GM23338 (cell line): ENCODE measurements around the gene NXN. TPM values are rescaled to one million over a fixed set of nuclear protein-coding genes. Genes with fewer than 3 reads are reported as not detected.

Source experiments
- ATAC-seq: fragments of 200-7000 bp; cut with Tn5 transposase; 3 replicates; pipeline ENCODE4 v1.9.1; 2020
- DNase-seq: peaks from one replicate; pipeline ENCODE4 v3.0.0-alpha.2; 2015; ENCODE audit warnings: low spot score
- H2AFZ ChIP-seq: fragments of 200-600 bp; sonication (generic); 2 replicates; pipeline ENCODE4 v1.8.0; 2016; ENCODE audit warnings: antibody characterized with exemption, mild to moderate bottlenecking, moderate library complexity
- H3F3A ChIP-seq: fragments of 200-600 bp; sonication (generic); replicated peaks from 2 replicates; pipeline ENCODE4 v1.8.0; 2017; ENCODE audit warnings: antibody characterized with exemption, mixed run types, low read depth
- H3K27ac ChIP-seq: fragments of 200-600 bp; sonication (generic); 2 replicates; pipeline ENCODE4 v1.6.1; 2016; ENCODE audit warnings: low read depth
- H3K27me3 ChIP-seq: fragments of 200-600 bp; sonication (generic); 2 replicates; pipeline ENCODE4 v1.8.0; 2016; ENCODE audit warnings: mild to moderate bottlenecking, mixed run types, moderate library complexity; ENCODE audit not compliant: insufficient read depth
- H3K36me3 ChIP-seq: fragments of 200-600 bp; sonication (generic); 2 replicates; pipeline ENCODE4 v1.8.0; 2016; ENCODE audit warnings: mild to moderate bottlenecking; ENCODE audit not compliant: insufficient read depth
- H3K4me1 ChIP-seq: fragments of 200-600 bp; sonication (generic); 2 replicates; pipeline ENCODE4 v1.8.0; 2016; ENCODE audit warnings: mild to moderate bottlenecking, moderate library complexity; ENCODE audit not compliant: insufficient read depth
- H3K4me2 ChIP-seq: fragments of 200-600 bp; sonication (generic); 2 replicates; pipeline ENCODE4 v1.7.1; 2017; ENCODE audit warnings: mixed run types
- H3K4me3 ChIP-seq: fragments of 200-600 bp; sonication (generic); 2 replicates; pipeline ENCODE4 v1.6.1; 2016; ENCODE audit warnings: mixed run types
- H3K79me2 ChIP-seq: fragments of 200-600 bp; sonication (generic); replicated peaks from 2 replicates; pipeline ENCODE4 v1.8.0; 2017; ENCODE audit warnings: mild to moderate bottlenecking; ENCODE audit not compliant: insufficient read depth
- H3K9me2 ChIP-seq: fragments of 200-600 bp; sonication (generic); 2 replicates; pipeline ENCODE4 v1.8.0; 2017; ENCODE audit not compliant: insufficient read depth
- H4K20me1 ChIP-seq: fragments of 200-600 bp; sonication (generic); replicated peaks from 2 replicates; pipeline ENCODE4 v1.8.0; 2017; ENCODE audit warnings: mild to moderate bottlenecking; ENCODE audit not compliant: insufficient read depth
- H3K27ac Mint-ChIP-seq: 2 replicates; pipeline ENCODE4 v1.8.0; 2020; ENCODE audit warnings: inconsistent platforms, mild to moderate bottlenecking, moderate library complexity, mixed read lengths
- H3K27me3 Mint-ChIP-seq: 3 replicates; pipeline ENCODE4 v1.8.0; 2022; ENCODE audit warnings: low read depth, mild to moderate bottlenecking, moderate library complexity, mixed read lengths, inconsistent platforms; ENCODE audit not compliant: insufficient read depth, poor library complexity
- H3K36me3 Mint-ChIP-seq: 3 replicates; pipeline ENCODE4 v1.8.0; 2021; ENCODE audit warnings: low read depth, mild to moderate bottlenecking, inconsistent platforms, moderate library complexity, mixed read lengths
- H3K4me1 Mint-ChIP-seq: 3 replicates; pipeline ENCODE4 v1.8.0; 2020; ENCODE audit warnings: mild to moderate bottlenecking, inconsistent platforms, mixed read lengths
- H3K4me3 Mint-ChIP-seq: 3 replicates; pipeline ENCODE4 v1.8.0; 2021; ENCODE audit warnings: moderate library complexity, mild to moderate bottlenecking, inconsistent platforms, mixed read lengths
- H3K9me3 Mint-ChIP-seq: 3 replicates; pipeline ENCODE4 v1.8.0; 2020; ENCODE audit warnings: moderate library complexity, mild to moderate bottlenecking, inconsistent platforms, mixed read lengths
- CREB1 ChIP-seq: fragments of 250-450 bp; sonication (Bioruptor Pico); IDR thresholded peaks from 2 replicates; pipeline ENCODE4 v1.5.0; 2020; ENCODE audit warnings: low read depth, mild to moderate bottlenecking, moderate library complexity
- EZH2phosphoT487 ChIP-seq: fragments of 200-600 bp; sonication (generic); IDR thresholded peaks from one replicate; pipeline ENCODE4 v1.8.1; 2018; ENCODE audit warnings: antibody characterized with exemption; ENCODE audit not compliant: unreplicated experiment
- POLR2AphosphoS5 ChIP-seq: IDR thresholded peaks from 2 replicates; pipeline ENCODE4 v1.6.1; 2016; ENCODE audit warnings: antibody characterized with exemption, low read depth
- polyA plus RNA-seq: library from polyadenylated mRNA; unstranded; fragments of >200 nt; fragmentation: Nextera tagmentation; extraction: Ambion mirVana; gene quantifications from 2 replicates; pipeline ENCODE4 v1.2.1, GENCODE V29; 2016
- total RNA-seq: library from RNA; depleted of rRNA; stranded (reverse); fragments of >200 nt; shearing (Covaris generic); gene quantifications from 2 replicates; pipeline ENCODE4 v1.2.3, GENCODE V29; 2014
- TF ChIP-seq, protein P1 (sequence below): fragments of 250-450 bp; sonication (Bioruptor Pico); IDR thresholded peaks from 2 replicates; pipeline ENCODE4 v1.5.0; 2020; ENCODE audit warnings: mild to moderate bottlenecking, moderate library complexity

NXN gene
- total and polyA plus RNA-seq, 2 experiments from 2014 or later: 31.8 to 105 TPM

DNA sequence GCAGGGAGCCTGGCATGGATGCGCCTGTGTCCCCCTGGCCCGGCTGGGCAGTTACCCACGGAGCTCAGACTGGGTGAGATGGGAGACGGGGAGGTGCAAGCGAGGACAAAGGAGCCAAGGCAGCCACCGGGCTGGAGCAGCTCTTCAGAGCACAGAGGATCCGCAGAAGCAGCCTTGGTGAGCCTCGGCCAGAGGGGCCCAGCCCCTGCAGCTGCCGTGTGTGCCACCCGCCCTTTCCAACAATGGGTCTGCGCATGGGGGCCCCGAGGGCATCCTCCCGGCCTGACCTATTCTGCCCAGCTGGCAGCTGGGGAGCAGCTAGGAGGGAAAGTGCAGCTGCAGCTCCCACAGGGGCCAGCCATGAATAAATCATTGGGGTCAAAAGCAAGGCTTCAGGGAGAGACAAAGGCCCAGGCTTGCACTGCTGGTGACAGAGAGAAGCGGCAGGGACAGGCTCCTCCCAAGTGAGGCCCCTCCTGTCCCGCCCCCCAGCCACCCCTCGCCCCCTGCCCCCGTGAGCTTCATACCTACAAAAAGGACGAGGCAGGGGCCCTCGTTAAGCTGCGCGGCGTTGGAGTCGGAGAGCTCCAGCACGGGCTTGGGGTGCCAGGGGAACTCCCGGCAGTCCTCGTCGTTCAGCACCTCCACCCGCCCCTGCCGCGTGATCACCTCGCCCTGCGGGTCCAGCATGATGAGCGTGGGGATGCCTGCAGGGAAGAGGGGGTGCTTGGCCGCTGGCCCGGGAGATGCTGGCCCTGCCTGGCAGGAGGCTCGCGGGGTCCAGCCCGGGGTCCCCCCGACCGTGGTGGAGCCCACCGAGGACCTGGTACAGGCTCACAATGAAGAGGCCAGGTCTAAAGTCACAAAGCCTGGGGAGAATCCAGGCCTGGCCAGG, 174.8 kb downstream of the NXN start:
- H2AFZ ChIP-seq: no peak overlapping the region
- H4K20me1 ChIP-seq: peaks cover 8% of the 10 kb centered on the region; the same call in 1 of the 2 replicates
- no peaks in the 10 kb centered on the region for H3K27me3 ChIP-seq
- H3K4me3 ChIP-seq: no peak overlapping the region
- H3K9me3 Mint-ChIP-seq: no peaks in the 10 kb centered on the region; the same call in 2 of the 3 replicates
- no peaks in the 10 kb centered on the region for H3F3A ChIP-seq
- H3K4me2 ChIP-seq: no peak overlapping the region
- ATAC-seq (peak; percentile 27), DNase-seq (peak; percentile 30)
- H3K36me3 ChIP-seq: no peaks in the 10 kb centered on the region; the same call in 1 of the 2 replicates
- H3K4me3 Mint-ChIP-seq: no peak overlapping the region
- peaks cover 24% of the 10 kb centered on the region for H3K27me3 Mint-ChIP-seq
- H3K27ac Mint-ChIP-seq: peak overlapping the region; percentile 59; the same call in 1 of the 2 replicates
- peaks cover 24% of the 10 kb centered on the region for H3K36me3 Mint-ChIP-seq
- H3K9me2 ChIP-seq: no peaks in the 10 kb centered on the region
- peak overlapping the region; percentile 55; the same call in 1 of the 2 replicates for H3K27ac ChIP-seq
- TF ChIP-seq POLR2AphosphoS5 (no peak), EZH2phosphoT487 (no peak), CREB1 (CRISPR knock-in tag) (no peak)
- TF ChIP-seq, protein P1, sequence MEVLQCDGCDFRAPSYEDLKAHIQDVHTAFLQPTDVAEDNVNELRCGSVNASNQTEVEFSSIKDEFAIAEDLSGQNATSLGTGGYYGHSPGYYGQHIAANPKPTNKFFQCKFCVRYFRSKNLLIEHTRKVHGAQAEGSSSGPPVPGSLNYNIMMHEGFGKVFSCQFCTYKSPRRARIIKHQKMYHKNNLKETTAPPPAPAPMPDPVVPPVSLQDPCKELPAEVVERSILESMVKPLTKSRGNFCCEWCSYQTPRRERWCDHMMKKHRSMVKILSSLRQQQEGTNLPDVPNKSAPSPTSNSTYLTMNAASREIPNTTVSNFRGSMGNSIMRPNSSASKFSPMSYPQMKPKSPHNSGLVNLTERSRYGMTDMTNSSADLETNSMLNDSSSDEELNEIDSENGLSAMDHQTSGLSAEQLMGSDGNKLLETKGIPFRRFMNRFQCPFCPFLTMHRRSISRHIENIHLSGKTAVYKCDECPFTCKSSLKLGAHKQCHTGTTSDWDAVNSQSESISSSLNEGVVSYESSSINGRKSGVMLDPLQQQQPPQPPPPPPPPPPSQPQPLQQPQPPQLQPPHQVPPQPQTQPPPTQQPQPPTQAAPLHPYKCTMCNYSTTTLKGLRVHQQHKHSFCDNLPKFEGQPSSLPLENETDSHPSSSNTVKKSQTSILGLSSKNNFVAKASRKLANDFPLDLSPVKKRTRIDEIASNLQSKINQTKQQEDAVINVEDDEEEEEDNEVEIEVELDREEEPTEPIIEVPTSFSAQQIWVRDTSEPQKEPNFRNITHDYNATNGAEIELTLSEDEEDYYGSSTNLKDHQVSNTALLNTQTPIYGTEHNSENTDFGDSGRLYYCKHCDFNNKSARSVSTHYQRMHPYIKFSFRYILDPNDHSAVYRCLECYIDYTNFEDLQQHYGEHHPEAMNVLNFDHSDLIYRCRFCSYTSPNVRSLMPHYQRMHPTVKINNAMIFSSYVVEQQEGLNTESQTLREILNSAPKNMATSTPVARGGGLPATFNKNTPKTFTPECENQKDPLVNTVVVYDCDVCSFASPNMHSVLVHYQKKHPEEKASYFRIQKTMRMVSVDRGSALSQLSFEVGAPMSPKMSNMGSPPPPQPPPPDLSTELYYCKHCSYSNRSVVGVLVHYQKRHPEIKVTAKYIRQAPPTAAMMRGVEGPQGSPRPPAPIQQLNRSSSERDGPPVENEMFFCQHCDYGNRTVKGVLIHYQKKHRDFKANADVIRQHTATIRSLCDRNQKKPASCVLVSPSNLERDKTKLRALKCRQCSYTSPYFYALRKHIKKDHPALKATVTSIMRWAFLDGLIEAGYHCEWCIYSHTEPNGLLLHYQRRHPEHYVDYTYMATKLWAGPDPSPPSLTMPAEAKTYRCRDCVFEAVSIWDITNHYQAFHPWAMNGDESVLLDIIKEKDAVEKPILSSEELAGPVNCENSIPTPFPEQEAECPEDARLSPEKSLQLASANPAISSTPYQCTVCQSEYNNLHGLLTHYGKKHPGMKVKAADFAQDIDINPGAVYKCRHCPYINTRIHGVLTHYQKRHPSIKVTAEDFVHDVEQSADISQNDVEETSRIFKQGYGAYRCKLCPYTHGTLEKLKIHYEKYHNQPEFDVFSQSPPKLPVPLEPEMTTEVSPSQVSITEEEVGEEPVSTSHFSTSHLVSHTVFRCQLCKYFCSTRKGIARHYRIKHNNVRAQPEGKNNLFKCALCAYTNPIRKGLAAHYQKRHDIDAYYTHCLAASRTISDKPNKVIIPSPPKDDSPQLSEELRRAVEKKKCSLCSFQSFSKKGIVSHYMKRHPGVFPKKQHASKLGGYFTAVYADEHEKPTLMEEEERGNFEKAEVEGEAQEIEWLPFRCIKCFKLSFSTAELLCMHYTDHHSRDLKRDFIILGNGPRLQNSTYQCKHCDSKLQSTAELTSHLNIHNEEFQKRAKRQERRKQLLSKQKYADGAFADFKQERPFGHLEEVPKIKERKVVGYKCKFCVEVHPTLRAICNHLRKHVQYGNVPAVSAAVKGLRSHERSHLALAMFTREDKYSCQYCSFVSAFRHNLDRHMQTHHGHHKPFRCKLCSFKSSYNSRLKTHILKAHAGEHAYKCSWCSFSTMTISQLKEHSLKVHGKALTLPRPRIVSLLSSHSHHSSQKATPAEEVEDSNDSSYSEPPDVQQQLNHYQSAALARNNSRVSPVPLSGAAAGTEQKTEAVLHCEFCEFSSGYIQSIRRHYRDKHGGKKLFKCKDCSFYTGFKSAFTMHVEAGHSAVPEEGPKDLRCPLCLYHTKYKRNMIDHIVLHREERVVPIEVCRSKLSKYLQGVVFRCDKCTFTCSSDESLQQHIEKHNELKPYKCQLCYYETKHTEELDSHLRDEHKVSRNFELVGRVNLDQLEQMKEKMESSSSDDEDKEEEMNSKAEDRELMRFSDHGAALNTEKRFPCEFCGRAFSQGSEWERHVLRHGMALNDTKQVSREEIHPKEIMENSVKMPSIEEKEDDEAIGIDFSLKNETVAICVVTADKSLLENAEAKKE (CRISPR knock-in tag): no peak
- peaks cover 6% of the 10 kb centered on the region; the same call in 2 of the 3 replicates for H3K4me1 Mint-ChIP-seq
- no peaks in the 10 kb centered on the region for H3K79me2 ChIP-seq
- H3K4me1 ChIP-seq: no peaks in the 10 kb centered on the region
